ENCODE data around the gene LRRC74A. TPM values are rescaled to one million over a fixed set of nuclear protein-coding genes. Genes with fewer than 3 reads are reported as not detected.

LRRC74A gene
- total and polyA plus RNA-seq, 2 of the 4 experiments (the other 2 are of a cell fraction): not detected

- POLR2A ChIA-PET (ENCODE audit: unreplicated experiment): interaction anchor here (0.6 kb wide), 2 partner anchors 40 to 107 kb away, joined by 3 to 7 read pairs; no protein-coding TSS in a partner anchor
- TF ChIP-seq BHLHE40 (IDR thresholded peaks at IDR 0.05; ENCODE audit: low read depth, low read length): no peak
- TF ChIP-seq MXI1 (IDR thresholded peaks at IDR 0.05; ENCODE audit: borderline replicate concordance, low read depth, low read length): no peak
- no peak for TF ChIP-seq RCOR1 (IDR thresholded peaks at IDR 0.05; ENCODE audit: insufficient replicate concordance, low read length)
- no peak for TF ChIP-seq USF2 (IDR thresholded peaks at IDR 0.05; ENCODE audit: low read depth, low read length)
- TF ChIP-seq, protein P1, sequence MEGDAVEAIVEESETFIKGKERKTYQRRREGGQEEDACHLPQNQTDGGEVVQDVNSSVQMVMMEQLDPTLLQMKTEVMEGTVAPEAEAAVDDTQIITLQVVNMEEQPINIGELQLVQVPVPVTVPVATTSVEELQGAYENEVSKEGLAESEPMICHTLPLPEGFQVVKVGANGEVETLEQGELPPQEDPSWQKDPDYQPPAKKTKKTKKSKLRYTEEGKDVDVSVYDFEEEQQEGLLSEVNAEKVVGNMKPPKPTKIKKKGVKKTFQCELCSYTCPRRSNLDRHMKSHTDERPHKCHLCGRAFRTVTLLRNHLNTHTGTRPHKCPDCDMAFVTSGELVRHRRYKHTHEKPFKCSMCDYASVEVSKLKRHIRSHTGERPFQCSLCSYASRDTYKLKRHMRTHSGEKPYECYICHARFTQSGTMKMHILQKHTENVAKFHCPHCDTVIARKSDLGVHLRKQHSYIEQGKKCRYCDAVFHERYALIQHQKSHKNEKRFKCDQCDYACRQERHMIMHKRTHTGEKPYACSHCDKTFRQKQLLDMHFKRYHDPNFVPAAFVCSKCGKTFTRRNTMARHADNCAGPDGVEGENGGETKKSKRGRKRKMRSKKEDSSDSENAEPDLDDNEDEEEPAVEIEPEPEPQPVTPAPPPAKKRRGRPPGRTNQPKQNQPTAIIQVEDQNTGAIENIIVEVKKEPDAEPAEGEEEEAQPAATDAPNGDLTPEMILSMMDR (conservative IDR thresholded peaks at IDR 0.05; ENCODE audit: low read depth, low read length): no peak
- TF ChIP-seq CHD1 (IDR thresholded peaks at IDR 0.05; ENCODE audit: low read depth, low read length): no peak
- no peak for TF ChIP-seq FOS (IDR thresholded peaks at IDR 0.05; ENCODE audit: low read depth, low read length)
- TF ChIP-seq SMC3 (IDR thresholded peaks at IDR 0.05; ENCODE audit: low read depth, low read length): no peak
- TF ChIP-seq MAFK (IDR thresholded peaks at IDR 0.05; ENCODE audit: low read depth, low read length): no peak
- TF ChIP-seq, protein P2, sequence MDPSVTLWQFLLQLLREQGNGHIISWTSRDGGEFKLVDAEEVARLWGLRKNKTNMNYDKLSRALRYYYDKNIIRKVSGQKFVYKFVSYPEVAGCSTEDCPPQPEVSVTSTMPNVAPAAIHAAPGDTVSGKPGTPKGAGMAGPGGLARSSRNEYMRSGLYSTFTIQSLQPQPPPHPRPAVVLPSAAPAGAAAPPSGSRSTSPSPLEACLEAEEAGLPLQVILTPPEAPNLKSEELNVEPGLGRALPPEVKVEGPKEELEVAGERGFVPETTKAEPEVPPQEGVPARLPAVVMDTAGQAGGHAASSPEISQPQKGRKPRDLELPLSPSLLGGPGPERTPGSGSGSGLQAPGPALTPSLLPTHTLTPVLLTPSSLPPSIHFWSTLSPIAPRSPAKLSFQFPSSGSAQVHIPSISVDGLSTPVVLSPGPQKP (IDR thresholded peaks at IDR 0.05; ENCODE audit: borderline replicate concordance, low read depth, low read length): no peak
- no peak for TF ChIP-seq RFX5 (IDR thresholded peaks at IDR 0.05; ENCODE audit: low read depth, low read length)
- no peak for TF ChIP-seq RAD21 (IDR thresholded peaks at IDR 0.05; ENCODE audit: low read length)
- no peak for TF ChIP-seq NFE2L2 (IDR thresholded peaks at IDR 0.05; ENCODE audit: low read depth, low read length)
- no peak for TF ChIP-seq CEBPB (IDR thresholded peaks at IDR 0.05; ENCODE audit: low read depth, low read length)
Observed at GRCh38 chr14:76916040-76916715, 90.0 kb downstream of the LRRC74A start.

More at GRCh38 chr14:76916040-76916715, 90.0 kb downstream of the LRRC74A start:
- Histone ChIP-seq H3K79me1 (ENCODE audit: low read depth in 1 of 2, low read length in 2 of 2) (peaks cover 0 to 26% of the 10 kb centered on the region in 2 experiments; a peak in 2 of 4 replicates), H2BK120ac (ENCODE audit: low read depth, low read length) (peak overlapping the region; percentile 78), H3K23ac (ENCODE audit: low read depth, low read length) (no peak overlapping the region; the same call in 1 of the 2 replicates), H2AK9ac (replicated peaks; ENCODE audit: low read depth, low read length, poor library complexity) (peak overlapping the region; percentile 39), H3K36me3 (ENCODE audit: control insufficient read depth, insufficient read depth, low read length) (no peaks in the 10 kb centered on the region), H3K9ac (ENCODE audit: low read depth, low read length) (no peak overlapping the region), H2BK15ac (ENCODE audit: low read depth, low read length) (peak overlapping the region; percentile 27; the same call in 1 of the 3 replicates), H3K14ac (replicated peaks; ENCODE audit: low read depth, low read length) (peak overlapping the region; percentile 13), H4K20me1 (ENCODE audit: insufficient read depth, low read length) (peaks cover 7% of the 10 kb centered on the region), H3K4me2 (ENCODE audit: low read depth, low read length) (no peak overlapping the region), H3K56ac (ENCODE audit: extremely low read depth, insufficient read depth, low read length) (no peak overlapping the region), H3K4me1 (ENCODE audit: control insufficient read depth, insufficient read depth, low read length) (peaks cover 41% of the 10 kb centered on the region), H2BK20ac (ENCODE audit: low read depth, low read length) (peak overlapping the region; percentile 36; the same call in 1 of the 2 replicates), H3K9me1 (ENCODE audit: insufficient read depth, low read length) (peaks cover 27% of the 10 kb centered on the region), H2AFZ (replicated peaks; ENCODE audit: low read length, poor library complexity) (no peak overlapping the region), H4K5ac (ENCODE audit: low read depth, low read length) (no peak overlapping the region), H3K9me3 (ENCODE audit: control insufficient read depth, insufficient read depth, low read length) (no peaks in the 10 kb centered on the region), H2AK5ac (ENCODE audit: low read depth, low read length) (peak overlapping the region; percentile 44; the same call in 1 of the 2 replicates), H3K4ac (ENCODE audit: low read depth, low read length) (peak overlapping the region; percentile 59), H4K91ac (ENCODE audit: insufficient read depth, low read depth, low read length) (peak overlapping the region; percentile 53; the same call in 1 of the 2 replicates), H3K4me3 (ENCODE audit: insufficient read depth, low read depth, low read length) (no peak overlapping the region), H4K8ac (ENCODE audit: low read depth in 2 of 2, low read length in 2 of 2) (0 out of 4 replicates have a peak overlapping the region, but pooled peaks of 1 of the 2 experiments have one; percentile 38), H3K27ac (ENCODE audit: insufficient read depth, low read length) (no peak overlapping the region), H3K18ac (ENCODE audit: low read depth, low read length) (0 out of 2 replicates have a peak overlapping the region, but pooled peaks have one; percentile 12), H2BK5ac (ENCODE audit: low read depth, low read length, poor library complexity, severe bottlenecking) (no peak overlapping the region), H3K27me3 (ENCODE audit: control insufficient read depth, insufficient read depth, low read length) (no peaks in the 10 kb centered on the region)
- dilution Hi-C loops (cut with HindIII; ENCODE audit: low sequenced_read_pairs, unreplicated experiment) (no loop called here), intact Hi-C loops (cut with micrococcal nuclease) (no loop called here), in situ Hi-C loops (cut with MboI; ENCODE audit: low sequenced_read_pairs) (no loop called here)
- no peak for DNase-seq
- WGBS, 2 experiments (ENCODE audit: extremely low coverage in 2 of 2, insufficient read length in 1 of 2): 74% methylated on average over 4 of the region's 15 CpGs; no CpG with 5 or more reads in 1 of the 2 experiments
- no TSS peak for BruUV-seq (replicated peaks)
- CTCF ChIA-PET: interaction anchor here (0.6 to 1.5 kb wide), 6 partner anchors 18 to 154 kb away, joined by 3 to 12 read pairs (median 4); no protein-coding TSS in a partner anchor
- ATAC-seq (ENCODE audit: low read depth): no peak

Data from IMR-90 (cell line).